Measurements from ENCODE around the gene IPCEF1.
A peak's percentile ranks its signal among the peaks of the same experiment; 100 is the strongest.

Gene IPCEF1

GRCh38 chr6:154167126-154167525, 189.5 kb downstream of the IPCEF1 start:
- no peak for DNase-seq (ENCODE audit: low read depth in 2 of 2)

- DNase-seq (ENCODE audit: low read depth in 2 of 2), result no peak
These were observed 190.5 kb downstream of the IPCEF1 start for GRCh38 chr6:154166140-154166539.

GRCh38 chr6:154165478-154165877, 191.1 kb downstream of the IPCEF1 start:
- DNase-seq (ENCODE audit: low read depth in 2 of 2), result no peak

- no peak for DNase-seq (ENCODE audit: low read depth in 2 of 2)
These were observed 192.2 kb downstream of the IPCEF1 start for GRCh38 chr6:154164397-154164796.

GRCh38 chr6:154161689-154162088, 194.9 kb downstream of the IPCEF1 start:
- no peak for DNase-seq (ENCODE audit: low read depth in 2 of 2)

DNA sequence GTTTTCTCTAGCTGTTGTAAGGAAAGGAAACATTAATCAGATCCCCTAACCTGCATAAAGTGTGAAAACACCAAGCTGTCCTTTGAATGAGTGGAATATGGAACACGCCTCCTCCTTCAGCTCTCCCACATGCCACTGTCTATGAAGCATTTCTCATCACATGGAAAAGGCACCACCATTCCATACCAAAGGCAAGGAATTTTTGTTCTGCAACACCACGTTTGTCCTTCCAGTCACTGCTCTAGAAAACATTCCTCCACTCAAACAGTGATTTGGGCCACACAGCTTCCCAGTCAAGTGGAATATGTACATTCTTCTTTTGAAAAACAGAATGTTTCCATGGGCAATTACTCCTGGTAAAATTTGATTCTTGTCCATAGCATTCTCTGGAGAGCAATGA, 197.5 kb downstream of the IPCEF1 start:
- DNase-seq (ENCODE audit: low read depth in 2 of 2), result no peak

GRCh38 chr6:154157706-154158105, 198.9 kb downstream of the IPCEF1 start:
- no peak for DNase-seq (ENCODE audit: low read depth in 2 of 2)

- DNase-seq (ENCODE audit: low read depth in 2 of 2), result no peak
These were observed 199.5 kb downstream of the IPCEF1 start for GRCh38 chr6:154157082-154157481.

- peak in 1 of 2 experiments; percentile 57 for DNase-seq (ENCODE audit: low read depth in 2 of 2)
These were observed 200.3 kb downstream of the IPCEF1 start for GRCh38 chr6:154156135-154156896.

DNA sequence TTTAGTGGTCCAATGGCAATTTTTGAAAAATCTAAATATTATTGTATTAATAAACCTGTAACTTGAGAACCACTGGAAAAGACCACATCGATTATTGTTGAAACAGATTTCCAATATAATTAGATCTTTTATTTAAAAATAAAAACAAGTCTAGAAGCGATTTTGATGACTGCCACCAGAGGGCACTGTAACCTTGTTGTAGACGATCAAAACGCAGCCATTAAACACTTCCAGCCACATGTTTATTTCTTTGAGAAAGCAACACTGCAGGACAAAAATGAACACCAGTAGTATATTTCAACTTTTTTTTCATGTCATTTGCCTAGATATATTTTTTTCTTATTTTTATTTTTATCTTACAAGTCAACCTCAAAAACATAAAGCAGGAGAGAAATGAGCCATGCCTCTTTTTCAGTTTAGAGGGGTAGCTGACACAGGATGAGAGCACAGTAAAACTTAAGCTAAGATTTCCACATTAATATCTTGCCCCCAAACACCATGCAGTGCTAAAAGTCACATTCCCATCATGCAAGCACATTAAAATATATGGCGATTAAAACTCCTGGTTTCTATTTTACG, 202.1 kb downstream of the IPCEF1 start:
- DNase-seq (ENCODE audit: low read depth in 2 of 2), result peak in 1 of 2 experiments; percentile 57

DNA sequence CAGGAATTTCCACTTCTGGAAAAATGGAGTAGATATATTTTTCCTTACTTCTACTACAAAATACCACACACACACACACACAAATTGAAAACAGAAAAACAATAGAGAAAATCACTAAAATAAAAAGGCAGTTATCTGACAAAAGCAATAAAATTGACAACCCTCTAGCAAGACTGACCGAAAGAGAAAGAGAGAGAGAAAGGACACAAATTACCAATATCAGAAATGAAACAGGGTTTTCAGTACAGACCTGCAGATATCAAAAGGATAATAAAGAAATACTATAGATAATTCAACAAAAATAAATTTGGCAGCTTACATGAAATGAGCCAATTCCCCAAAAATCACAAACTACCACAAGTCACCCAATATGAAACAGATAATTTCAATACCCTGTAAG, 212.8 kb downstream of the IPCEF1 start:
- no peak for DNase-seq (ENCODE audit: low read depth in 2 of 2)

DNA sequence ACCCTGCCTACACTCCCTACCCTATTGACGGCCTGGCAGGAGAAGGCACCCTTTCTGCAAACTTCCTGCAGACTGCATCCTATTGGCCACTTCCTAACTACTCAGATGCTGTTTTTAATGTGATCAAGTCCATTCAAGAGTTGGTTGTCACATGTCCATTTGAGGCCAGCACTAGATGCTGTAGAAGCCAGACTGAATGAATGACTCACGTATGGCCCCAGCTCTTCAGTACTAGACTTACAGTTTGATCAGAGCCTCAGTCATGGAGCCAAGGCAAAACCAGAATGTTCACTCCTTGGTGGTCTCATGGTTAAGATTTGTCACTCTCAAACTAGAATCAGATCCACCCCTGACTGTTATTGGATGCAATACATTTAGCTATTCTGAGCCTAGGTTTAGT, 215.9 kb downstream of the IPCEF1 start:
- DNase-seq (ENCODE audit: low read depth in 2 of 2), result no peak

DNA sequence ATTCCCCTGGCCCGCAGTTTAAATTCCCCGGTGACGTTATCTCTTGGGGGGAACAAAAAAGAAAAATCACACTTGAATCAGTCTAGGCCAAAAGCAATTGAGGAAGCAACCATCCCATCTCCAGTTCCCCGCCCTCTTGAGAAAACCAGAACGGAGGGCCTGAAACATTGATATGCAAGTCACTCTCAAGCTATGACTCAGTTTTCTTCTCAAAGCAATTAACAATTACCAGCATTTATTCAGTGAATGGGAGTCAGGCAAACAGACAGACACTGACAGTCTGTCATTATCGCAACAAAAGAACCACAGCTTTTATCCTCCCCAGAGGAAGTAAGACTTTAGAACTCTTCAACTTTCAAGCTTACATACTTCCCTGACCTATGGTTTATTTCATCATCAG, 216.7 kb downstream of the IPCEF1 start:
- no peak for DNase-seq (ENCODE audit: low read depth in 2 of 2)

GRCh38 chr6:154138793-154139192, 217.8 kb downstream of the IPCEF1 start:
- no peak for DNase-seq (ENCODE audit: low read depth in 2 of 2)

GRCh38 chr6:154134471-154135147, 222.0 kb downstream of the IPCEF1 start:
- no peak for DNase-seq (ENCODE audit: low read depth in 2 of 2)

GRCh38 chr6:154127657-154128056, 228.9 kb downstream of the IPCEF1 start:
- DNase-seq (ENCODE audit: low read depth in 2 of 2), result no peak

GRCh38 chr6:154125421-154125820, 231.2 kb downstream of the IPCEF1 start:
- no peak for DNase-seq (ENCODE audit: low read depth in 2 of 2)

- DNase-seq (ENCODE audit: low read depth in 2 of 2), result no peak
These were observed 233.2 kb downstream of the IPCEF1 start for GRCh38 chr6:154123155-154123956.

DNA sequence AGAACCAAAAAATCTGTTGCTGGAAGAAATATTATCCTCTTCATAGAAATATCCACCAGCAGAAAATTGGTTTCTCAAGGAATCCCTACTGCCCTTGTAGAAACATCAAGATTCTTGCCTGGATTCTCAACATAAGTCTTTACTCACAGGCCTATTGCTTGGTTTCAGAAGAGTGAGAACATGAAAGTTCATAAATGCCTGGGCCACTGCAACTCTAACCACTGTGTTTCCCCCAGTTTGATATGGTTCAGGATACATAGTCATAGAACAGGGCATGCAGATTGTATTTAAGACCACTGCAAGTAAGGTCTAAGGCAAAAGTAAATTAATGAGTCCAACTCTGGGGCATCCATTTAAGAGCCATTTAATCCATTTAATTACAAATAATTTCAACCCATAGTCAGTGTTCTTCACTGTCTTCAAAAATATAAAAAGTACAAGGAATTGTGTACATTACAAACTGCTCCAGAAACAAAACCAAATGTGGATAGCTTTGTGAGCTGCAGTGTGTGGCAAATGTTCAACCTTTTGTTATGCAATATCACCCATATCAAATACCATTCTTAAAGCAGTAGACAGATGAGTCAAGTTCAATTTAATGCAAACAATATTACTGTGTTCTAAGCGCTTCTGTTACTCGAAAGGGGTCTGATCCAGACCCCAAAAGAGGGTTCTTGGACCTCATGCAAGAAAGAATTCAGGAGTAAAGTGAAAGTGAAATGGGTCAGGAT, 234.2 kb downstream of the IPCEF1 start:
- no peak for DNase-seq (ENCODE audit: low read depth in 2 of 2)

DNA sequence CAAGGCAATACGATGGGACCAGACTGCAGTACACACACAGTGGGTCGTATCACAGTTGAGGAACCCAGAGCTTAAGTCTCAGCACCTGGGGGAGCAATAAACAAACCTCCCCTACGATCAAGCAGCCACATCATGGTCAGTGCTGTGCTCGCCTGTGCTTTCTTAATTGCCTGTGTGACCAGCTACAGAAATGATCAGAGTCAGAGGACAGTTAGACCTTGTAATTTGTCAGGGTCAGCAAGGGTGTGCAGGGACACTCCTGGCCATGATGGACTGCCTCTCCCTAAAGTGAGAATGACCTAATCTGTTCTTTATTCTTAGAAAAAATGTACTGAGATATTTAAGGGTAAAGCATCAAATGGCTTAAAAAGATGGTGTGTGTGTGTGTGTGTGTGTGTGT, 239.1 kb downstream of the IPCEF1 start:
- DNase-seq (ENCODE audit: low read depth in 2 of 2), result no peak

DNA sequence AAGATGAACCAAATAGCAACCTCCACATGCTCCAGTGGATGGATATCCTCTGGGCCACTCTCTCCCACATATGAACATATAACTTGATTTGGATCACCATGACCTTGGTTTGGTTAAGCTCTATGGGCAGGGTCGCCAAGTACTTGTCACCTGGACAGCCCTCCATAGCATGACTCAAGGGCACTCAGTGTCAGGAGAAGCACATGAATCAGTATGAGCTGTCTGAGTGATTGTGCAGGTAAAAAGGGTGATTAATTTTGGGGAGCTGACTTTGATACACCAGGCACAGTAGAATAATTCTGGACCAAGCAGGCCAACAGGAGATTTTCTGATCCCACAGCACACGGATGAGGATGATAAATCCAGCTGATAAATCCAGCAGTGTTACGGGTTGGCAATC, 243.2 kb downstream of the IPCEF1 start:
- no peak for DNase-seq (ENCODE audit: low read depth in 2 of 2)

Data from stimulated activated CD4-positive, alpha-beta T cell treated with anti-CD3 and anti-CD28 coated beads, Interleukin-12 subunit alpha, Interleukin-12 subunit beta, amount 100 ng/mL, for 24 hours (primary cell).